SK-N-MC (cell line): ENCODE results near the gene SLC17A1.

ENCODE experiments used
- EZH2 ChIP-seq: fragments of 200-600 bp; sonication (generic); IDR thresholded peaks from one replicate; pipeline ENCODE4 v1.6.1; 2017; ENCODE audit warnings: antibody characterized with exemption
- FOXP2 ChIP-seq: optimal IDR thresholded peaks from 2 replicates; pipeline ENCODE3; 2011; ENCODE audit warnings: mild to moderate bottlenecking, moderate library complexity; ENCODE audit not compliant: insufficient read depth; ENCODE audit errors: extremely low read length, control extremely low read depth
- POLR2AphosphoS5 ChIP-seq: IDR thresholded peaks from 2 replicates; pipeline ENCODE4 v1.6.1; 2012; ENCODE audit warnings: mild to moderate bottlenecking, low read depth, low read length, borderline replicate concordance

DNA sequence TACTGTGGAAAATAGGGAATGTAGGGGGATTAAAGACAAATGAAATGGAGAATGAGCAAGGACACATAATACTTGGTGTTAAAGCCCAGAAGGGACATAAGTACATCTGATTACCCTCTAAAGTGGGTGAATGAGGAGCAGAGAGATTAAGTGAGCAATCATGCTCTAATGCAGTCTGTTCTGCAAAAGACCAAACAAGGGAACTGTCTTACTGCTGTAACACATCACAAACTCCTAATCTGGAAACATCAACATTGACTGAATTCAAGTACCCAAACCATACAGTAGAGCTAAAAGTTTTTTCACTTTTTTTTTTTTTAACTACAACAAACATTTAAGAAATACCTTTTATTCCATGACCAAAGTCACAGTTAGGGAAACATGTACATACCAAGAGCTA, 96.6 kb downstream of the SLC17A1 start:
- no peak for TF ChIP-seq EZH2
- no peak for TF ChIP-seq POLR2AphosphoS5
- TF ChIP-seq FOXP2 = no peak
